ENCODE measurements around the gene GPRIN1. TPM values are rescaled to one million over a fixed set of nuclear protein-coding genes. Genes with fewer than 3 reads are reported as not detected.

The GPRIN1 gene
- total RNA-seq, 1 experiment from 2014 or later = 16.7 TPM

GRCh38 chr5:176629317-176629852, 19.4 kb upstream of the GPRIN1 start:
- no TSS peak for BruUV-seq (replicated peaks)
- peak overlapping the region; percentile 43 for H3K4me3 ChIP-seq (ENCODE audit: low read depth, low read length, poor library complexity, severe bottlenecking)
- H3K27ac ChIP-seq (ENCODE audit: low read depth, low read length, poor library complexity, severe bottlenecking) = no peak overlapping the region
- ChIA-PET POLR2A (ENCODE audit: low non-redundant PET) (no interaction called here), CTCF (no interaction called here)
- intact Hi-C loops (cut with micrococcal nuclease; ENCODE audit: unreplicated experiment) = no loop called here
- TF ChIP-seq CTCF (conservative IDR thresholded peaks at IDR 0.05; ENCODE audit: low read depth, low read length) (no peak), EZH2 (IDR thresholded peaks at IDR 0.05; ENCODE audit: borderline replicate concordance, low read depth, low read length, poor library complexity, severe bottlenecking) (no peak)
- H3K4me1 ChIP-seq (ENCODE audit: insufficient read depth, low read length, poor library complexity, severe bottlenecking) = peaks cover 25% of the 10 kb centered on the region
- H3K36me3 ChIP-seq (ENCODE audit: insufficient read depth, low read length, poor library complexity, severe bottlenecking) = no peaks in the 10 kb centered on the region
- DNase-seq (ENCODE audit: low spot score) = no peak
- peaks cover 20% of the 10 kb centered on the region for H3K27me3 ChIP-seq (replicated peaks; ENCODE audit: insufficient read depth, low read depth, low read length, poor library complexity)
- no peaks in the 10 kb centered on the region for H3K9me3 ChIP-seq (ENCODE audit: low read depth, low read length, poor library complexity, severe bottlenecking)

- ChIA-PET POLR2A (ENCODE audit: low non-redundant PET) (no interaction called here), CTCF (no interaction called here)
- peaks cover 20% of the 10 kb centered on the region for H3K27me3 ChIP-seq (replicated peaks; ENCODE audit: insufficient read depth, low read depth, low read length, poor library complexity)
- H3K36me3 ChIP-seq (ENCODE audit: insufficient read depth, low read length, poor library complexity, severe bottlenecking) = no peaks in the 10 kb centered on the region
- peaks cover 21% of the 10 kb centered on the region for H3K4me1 ChIP-seq (ENCODE audit: insufficient read depth, low read length, poor library complexity, severe bottlenecking)
- no peak overlapping the region for H3K4me3 ChIP-seq (ENCODE audit: low read depth, low read length, poor library complexity, severe bottlenecking)
- no peak overlapping the region for H3K27ac ChIP-seq (ENCODE audit: low read depth, low read length, poor library complexity, severe bottlenecking)
- no TSS peak for BruUV-seq (replicated peaks)
- no peak for DNase-seq (ENCODE audit: low spot score)
- no peak for TF ChIP-seq EZH2 (IDR thresholded peaks at IDR 0.05; ENCODE audit: borderline replicate concordance, low read depth, low read length, poor library complexity, severe bottlenecking)
- TF ChIP-seq CTCF (conservative IDR thresholded peaks at IDR 0.05; ENCODE audit: low read depth, low read length) = no peak
- intact Hi-C loops (cut with micrococcal nuclease; ENCODE audit: unreplicated experiment) = no loop called here
- H3K9me3 ChIP-seq (ENCODE audit: low read depth, low read length, poor library complexity, severe bottlenecking) = no peaks in the 10 kb centered on the region
Measured at GRCh38 chr5:176628406-176629228, 18.7 kb upstream of the GPRIN1 start.

- no peak for DNase-seq (ENCODE audit: low spot score)
- ChIA-PET CTCF (no interaction called here), POLR2A (ENCODE audit: low non-redundant PET) (no interaction called here)
- Histone ChIP-seq H3K9me3 (ENCODE audit: low read depth, low read length, poor library complexity, severe bottlenecking) (no peaks in the 10 kb centered on the region), H3K27ac (ENCODE audit: low read depth, low read length, poor library complexity, severe bottlenecking) (no peak overlapping the region), H3K27me3 (replicated peaks; ENCODE audit: insufficient read depth, low read depth, low read length, poor library complexity) (peaks cover 20% of the 10 kb centered on the region), H3K4me1 (ENCODE audit: insufficient read depth, low read length, poor library complexity, severe bottlenecking) (peaks cover 14% of the 10 kb centered on the region), H3K36me3 (ENCODE audit: insufficient read depth, low read length, poor library complexity, severe bottlenecking) (no peaks in the 10 kb centered on the region), H3K4me3 (ENCODE audit: low read depth, low read length, poor library complexity, severe bottlenecking) (no peak overlapping the region)
- no peak for TF ChIP-seq EZH2 (IDR thresholded peaks at IDR 0.05; ENCODE audit: borderline replicate concordance, low read depth, low read length, poor library complexity, severe bottlenecking)
- BruUV-seq (replicated peaks) = no TSS peak
- intact Hi-C loops (cut with micrococcal nuclease; ENCODE audit: unreplicated experiment) = no loop called here
Measured at GRCh38 chr5:176627582-176627981, 17.6 kb upstream of the GPRIN1 start.

Data from A673 (cell line).